NCI-H345 treated with DMSO at 0.1 percent for 48 hours (cell line): ENCODE results near the gene SORCS2.

ENCODE experiments used
- DNase-seq: peaks from one replicate; lab custom pipeline; 2025; ENCODE audit not compliant: unreplicated experiment; lab: John Stamatoyannopoulos, UW

The SORCS2 gene

DNA sequence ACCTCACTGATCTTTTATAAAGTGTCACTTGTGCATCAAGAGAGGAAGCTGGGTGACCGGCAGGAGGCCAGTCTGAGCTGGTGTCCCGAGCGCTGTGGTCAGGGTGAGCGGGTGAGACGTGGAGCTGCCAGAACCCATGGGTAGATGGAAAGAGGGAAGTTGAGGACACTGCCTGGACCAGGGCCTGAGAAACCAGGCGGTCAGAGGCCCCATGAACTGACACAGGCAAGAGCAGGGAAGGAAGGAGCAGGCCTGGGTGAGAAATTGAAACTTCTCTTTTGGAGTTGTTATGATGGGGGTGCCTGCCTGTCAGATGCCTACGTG is 554.7 kb downstream of the SORCS2 start:
- DNase-seq: no peak

DNA sequence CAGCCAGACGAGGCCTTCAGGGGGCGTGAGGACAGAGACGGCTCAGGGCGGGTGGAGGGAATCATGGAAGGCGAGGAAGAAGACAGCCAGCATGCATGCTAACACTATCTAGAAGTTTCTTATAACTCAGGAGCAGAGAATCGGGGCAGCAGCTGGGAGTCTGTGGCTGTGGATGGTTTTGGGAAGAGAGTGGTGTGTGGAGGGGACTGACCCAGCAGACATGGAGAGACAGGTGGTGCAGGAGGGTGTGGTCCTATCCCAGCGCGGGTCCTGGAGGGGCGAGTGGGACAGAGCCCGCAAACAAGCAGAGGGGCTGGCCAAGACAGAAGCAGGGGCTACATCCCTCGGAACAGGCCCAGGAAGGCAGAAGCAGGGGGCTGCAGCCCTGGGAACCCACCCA is 555.2 kb downstream of the SORCS2 start:
- DNase-seq: no peak

DNA sequence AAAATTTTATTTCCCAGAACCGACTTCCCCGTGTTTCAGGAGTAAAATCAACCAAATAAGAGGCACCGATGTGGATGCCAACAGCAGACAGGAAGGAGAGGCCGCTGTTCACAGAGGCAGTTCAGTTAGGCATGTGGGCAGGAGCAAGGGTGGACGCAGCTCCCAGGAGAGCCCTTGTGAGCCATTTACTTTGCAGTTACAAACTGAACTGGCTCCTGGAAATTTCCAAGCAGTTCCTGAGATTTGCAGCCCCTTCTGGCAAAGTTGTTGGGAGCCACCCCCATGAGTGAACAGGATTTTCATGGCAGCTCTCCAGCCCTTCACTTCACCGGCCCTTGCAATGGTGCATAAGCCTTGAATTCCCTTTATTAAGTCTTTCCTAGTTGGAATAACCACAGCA is 558.2 kb downstream of the SORCS2 start:
- no peak for DNase-seq

DNA sequence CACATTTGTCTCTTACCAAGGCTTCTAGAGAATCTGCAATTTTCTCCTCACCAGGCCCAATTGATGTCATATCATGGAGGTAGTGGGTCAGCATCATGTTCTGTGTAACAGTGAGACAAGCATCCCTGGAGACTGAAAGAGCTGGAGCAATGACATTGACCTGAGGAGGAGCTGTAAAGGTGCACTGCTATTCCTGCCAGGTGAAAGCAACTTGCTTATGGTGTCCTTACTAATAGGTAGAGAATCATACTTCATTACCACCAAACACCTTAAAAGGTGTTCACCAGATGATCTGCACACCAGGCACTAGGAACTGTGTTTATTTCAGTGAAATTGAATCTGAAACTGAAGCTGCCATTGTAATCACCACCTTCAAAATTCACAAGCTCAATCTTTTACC is 558.6 kb downstream of the SORCS2 start:
- no peak for DNase-seq

DNA sequence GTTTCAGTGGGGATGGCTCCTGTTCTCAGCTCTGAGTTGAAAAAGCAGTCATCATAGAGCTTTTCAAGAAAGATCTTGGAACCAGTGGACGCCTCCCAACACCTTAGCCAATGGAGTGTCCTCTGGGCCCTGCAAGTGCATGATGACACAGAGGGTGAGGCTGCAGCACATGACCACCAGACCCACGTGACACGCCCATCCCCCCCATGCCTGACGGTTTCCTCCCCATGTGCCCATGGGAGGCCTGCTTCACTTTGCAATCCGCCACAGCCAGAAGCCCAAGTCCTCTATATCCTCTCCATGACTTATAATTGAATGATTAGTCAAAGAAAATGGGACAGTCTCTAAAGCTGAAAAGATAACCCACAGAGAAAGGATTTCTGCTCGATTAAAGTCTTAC is 560.3 kb downstream of the SORCS2 start:
- DNase-seq: no peak

DNA sequence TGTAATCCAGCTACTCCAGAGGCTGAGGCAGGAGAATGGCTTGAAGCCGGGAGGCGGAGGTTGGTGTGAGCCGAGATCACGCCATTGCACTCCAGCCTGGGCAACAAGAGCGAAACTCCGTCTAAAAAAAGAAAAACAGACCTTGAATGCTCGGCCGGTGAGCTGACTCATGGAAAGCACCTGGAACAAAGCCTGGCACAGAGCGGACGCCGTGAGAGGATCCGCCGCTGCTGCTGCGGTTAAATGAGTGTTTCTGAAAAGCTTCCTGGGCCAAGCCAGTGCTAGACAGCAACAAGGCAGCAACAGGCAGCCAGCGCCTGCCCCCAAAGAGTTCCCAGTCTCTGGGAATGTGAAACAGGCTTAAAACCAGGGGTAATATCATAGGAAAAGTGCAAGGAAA is 560.9 kb downstream of the SORCS2 start:
- no peak for DNase-seq

DNA sequence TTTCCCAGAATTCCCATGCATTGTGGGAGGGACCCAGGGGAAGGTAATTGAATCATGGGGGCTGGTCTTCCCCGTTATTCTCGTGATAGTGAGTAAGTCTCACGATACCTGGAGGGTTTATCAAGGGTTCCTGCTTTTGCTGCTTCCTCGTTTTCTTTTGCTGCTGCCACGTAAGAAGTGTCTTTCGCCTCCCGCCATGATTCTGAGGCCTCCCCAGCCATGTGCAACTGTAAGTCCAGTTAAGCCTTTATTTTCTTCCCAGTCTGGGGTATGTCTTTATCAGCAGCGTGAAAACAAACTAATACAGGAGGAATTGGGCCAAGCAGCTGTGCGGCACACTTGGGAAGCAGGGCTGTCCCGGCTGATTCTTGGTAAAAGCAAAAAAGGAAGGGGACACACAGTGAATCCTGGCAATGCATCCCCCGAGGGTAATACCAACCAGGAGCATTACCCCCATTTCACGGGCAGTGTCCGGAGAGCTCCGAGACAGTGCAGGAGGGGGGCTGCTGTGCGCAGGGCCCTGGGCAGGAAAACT is 561.7 kb downstream of the SORCS2 start:
- no peak for DNase-seq

DNA sequence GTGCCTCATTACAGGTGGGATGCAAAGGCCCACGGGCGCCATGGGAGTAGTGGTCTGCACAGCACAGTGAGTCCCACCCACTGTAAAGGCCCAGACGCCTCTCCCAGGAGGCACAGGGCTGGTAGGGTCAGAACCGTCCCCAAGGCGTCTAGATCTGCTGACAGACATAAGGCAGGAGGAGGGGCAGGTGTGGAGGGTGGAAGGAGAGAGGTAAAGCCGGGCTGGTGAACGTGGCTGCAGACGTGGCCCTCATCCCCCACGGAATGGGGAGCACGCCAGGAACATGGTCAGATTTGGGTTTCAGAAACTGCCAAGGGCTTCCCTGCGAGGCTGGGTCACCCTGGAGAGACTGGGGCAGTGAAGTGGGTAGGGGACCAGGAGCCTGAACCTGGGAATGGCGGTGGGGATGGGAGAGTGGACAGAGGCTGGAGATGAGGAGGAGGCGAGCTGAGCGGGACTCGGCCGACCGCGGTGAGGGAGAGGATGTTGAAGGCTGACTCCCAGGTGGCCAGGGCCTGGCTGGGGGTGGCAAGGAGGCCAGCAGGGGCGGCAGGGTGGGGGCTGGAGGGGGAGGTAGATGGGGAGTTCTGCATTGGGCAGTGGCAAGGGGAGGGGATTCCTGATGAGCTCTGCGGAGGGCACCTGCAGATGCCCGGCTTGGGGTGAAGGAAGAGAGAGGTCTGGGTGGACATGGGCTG is 562.4 kb downstream of the SORCS2 start:
- no peak for DNase-seq

DNA sequence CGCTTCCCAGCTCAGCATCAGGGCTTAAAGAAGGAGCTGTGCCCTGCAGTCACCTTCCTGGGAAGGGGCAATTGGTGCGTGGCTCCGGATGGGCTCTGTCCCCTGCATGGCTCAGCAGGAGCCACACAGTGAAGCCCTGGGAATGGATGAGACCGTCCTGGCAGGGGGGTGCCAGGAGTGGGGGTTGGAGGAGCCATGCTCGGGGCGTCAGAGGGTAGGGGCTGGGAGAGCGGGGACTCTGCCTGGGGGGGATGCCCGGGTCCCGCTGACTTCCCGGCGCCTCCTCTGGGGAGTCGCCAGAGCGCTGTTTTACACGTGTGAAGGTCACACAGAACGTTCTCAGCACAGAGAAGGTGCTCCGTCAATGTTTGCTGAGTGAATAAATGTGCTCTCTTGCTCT is 563.2 kb downstream of the SORCS2 start:
- no peak for DNase-seq

DNA sequence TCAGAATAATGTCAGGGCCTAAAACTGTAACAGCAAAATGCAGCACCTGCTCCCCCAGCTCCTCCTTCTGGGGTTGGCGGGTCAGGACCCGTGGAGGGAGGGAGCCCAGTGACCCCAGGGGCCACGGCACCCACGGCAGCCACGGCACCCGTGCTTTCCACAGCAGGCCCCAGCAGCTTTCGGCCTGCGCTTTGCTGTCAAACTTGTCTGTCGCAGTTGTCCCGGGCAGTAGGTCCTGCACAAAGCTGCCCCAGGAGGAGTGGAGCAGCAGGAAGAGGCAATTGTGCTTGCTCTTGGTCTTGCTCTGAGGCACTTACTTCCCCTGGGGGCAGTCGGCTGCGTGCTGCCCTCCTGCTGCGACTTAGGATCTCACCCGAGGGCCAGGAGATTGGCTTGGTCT is 563.7 kb downstream of the SORCS2 start:
- DNase-seq: no peak

DNA sequence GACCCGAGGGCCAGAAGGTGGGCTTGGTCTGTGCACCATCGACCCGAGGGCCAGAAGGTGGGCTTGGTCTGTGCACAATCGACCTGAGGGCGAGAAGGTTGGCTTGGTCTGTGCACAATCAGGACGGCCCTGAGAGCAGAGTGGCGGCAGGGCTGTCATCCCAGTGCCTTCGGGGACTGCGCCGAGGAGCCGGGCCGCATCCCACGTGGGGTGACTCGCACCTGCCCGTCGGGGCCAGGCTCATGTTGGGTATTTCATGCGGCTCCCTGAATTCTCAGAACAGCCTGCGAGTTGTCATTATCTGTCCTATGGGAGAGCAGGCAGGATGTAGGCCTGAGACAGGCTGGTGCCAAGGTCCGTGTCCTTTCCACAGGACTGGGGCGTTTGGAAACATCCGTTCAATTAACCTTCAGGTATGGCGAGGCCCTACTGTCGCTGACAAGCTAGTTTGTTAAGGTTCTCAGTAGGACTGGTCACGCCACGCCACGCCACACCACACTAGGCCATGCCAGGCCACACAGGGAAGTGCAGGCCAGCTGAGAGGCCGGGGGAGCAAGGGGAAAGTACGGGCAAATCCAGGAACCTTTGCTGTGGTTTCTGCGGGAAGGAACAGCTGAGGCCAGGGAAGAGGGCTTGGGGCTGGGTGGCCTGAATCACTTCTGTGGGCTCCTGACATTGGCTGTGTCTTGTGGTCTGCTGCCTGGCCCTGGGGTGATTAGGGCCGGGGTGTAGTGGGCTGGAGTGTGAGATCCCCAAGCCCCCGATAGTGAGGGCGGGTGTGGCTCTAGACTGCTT is 564.4 kb downstream of the SORCS2 start:
- no peak for DNase-seq

DNA sequence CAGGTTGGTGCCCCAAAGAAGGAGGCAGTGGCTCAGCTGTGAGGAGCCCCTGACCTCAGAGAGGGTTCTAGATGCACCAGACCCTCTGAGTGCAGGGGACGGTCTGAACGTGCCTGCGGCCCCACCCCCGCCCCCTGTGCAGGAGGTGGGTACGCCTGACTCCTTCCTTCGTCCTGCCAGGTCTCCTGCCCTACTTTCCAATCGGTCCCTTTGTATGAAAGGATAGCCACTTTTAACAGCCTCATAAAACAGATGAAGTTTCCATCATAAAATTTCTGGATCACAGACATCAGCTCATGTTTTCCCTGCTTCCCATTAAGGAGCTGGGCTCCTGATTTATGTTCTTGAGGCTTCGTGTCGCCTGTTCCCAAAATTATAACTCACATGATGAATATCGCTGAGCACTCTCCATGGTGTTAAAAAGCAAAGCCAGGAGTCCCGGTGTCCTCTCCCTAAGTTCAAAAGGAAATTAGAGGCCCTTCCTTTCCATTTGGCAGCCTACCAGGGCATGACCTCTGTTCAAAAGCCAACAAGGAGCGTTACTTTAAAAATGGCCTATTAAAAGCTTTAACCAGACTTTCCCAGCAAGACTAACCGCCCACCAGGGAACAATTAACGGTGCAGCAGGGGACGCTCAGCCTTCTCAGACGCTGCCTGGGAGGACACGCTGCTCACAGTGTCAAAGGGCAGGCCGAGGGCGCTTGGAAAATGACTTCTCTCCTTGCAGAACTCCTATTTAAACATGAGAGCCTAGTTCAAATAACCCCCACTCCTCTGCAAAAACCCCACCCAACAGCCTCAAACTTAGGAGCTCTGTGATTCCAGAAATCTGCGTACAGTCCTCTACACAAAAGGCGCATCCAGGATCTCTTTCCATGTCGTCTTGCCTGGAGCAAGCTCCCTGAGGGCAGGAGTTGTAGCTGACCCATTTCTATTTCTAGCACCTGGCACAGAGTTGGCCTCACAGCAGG is 565.4 kb downstream of the SORCS2 start:
- no peak for DNase-seq

DNA sequence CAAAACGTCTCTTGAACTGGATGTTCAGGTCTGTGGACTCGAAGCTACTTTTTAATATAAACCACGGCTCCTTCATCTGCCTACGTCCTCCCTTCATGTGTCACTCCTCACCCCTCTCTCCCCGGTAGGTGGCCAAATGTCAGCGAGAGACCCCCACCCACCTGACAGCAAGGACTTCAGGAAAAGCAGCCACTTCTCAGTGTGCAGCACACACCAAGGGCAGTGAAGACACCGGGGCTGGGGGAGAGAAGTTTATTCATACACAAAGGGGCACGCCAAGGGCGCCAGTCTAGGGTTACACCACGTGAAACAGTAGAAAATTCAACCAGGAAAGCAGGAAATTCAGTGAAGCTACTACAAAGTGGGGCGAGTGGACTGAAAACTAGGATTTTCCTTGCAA is 566.1 kb downstream of the SORCS2 start:
- no peak for DNase-seq

DNA sequence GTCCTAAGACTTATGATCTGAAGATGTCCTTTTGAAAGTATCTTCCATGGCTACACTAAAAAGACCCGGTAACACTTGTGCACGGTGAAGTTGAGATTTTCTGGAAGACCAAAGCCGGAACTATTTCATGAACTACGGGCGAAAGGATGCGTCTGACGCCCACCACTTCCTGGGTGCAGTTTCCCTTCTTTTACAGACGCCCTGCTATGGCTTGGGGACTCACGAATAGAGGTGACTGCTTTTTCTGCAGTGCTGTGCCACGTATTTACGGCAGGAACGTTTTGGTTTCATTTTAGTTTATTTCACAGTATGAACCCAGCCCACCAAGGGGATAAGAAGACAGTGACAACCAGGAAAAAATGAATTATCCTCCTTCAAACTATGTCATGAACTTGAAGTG is 566.9 kb downstream of the SORCS2 start:
- DNase-seq: no peak

DNA sequence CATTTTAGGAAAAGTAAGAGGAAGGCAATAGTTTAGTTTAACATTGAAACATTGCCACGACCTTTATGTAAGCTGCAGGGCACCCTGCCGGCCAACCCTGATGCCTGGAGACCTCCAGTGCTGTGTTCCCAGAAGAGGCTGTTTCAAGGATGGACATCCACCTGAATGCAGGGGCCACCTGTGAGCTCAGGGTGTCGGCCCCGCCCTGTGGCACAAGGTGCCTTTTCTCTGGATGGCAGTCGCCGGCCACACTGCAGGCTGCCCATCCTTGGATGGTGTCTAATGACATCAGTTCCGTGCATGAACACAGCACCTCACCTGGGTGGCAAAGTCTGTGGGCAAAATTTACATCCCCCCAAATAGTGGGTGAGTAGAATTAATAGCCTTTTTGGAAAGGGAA is 567.3 kb downstream of the SORCS2 start:
- no peak for DNase-seq

DNA sequence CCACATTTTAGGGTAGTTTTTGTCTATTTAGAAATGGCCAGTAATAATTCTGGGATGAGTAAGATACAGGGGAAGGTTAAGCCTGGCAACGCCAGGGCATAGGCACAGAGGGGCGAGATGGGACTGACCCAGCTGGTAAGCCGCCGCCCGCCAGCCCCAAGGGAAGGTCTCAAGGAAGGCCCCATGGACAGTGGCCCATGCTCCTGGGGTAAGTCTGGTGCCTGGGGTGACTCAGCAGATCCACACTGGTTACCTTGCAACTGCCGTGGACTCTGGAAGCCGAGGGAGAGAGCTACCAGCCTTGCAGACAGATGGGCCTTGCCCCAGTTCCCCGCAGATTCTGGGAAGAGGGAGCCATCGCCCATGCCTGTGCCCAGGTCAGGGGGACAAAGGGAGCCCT is 567.9 kb downstream of the SORCS2 start:
- no peak for DNase-seq

DNA sequence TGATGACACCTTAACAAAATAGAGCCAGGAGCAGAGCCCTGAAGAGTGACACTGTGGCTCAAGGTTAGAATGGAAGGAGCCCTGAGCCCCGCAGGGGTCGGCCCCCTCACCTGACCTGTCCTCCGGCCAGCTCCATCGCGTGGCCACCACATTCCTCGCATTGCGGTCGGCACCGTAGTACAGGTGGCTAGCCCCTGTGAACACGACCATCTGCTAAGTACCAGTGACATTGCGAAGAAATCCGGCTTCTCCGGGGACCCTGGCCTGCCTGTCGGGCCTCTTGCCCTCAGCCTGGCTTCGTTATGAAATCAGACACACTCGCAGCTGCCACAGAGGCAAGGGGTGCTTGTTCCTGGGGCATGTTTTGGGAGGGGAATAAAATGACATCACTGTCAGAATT is 568.4 kb downstream of the SORCS2 start:
- DNase-seq: no peak

DNA sequence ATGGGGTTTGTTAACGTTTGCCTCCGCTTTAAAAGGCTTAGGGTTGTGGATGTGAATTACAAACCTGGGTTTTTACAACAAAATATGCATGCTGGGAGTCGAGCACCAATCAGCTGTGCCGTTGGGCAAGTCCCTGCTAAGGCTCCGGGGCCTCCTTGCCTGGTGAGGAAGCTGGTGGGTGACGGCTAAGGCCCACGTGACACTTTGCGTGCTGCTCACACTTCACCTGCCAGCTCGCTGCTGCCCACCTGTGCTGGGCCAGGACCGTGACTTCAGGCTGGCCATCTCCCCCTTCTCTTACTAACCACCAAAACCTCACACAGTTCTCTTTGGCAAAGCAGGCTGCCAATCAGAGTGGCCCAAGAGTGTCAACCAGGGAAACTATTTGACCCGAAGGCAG is 569.0 kb downstream of the SORCS2 start:
- DNase-seq: no peak

DNA sequence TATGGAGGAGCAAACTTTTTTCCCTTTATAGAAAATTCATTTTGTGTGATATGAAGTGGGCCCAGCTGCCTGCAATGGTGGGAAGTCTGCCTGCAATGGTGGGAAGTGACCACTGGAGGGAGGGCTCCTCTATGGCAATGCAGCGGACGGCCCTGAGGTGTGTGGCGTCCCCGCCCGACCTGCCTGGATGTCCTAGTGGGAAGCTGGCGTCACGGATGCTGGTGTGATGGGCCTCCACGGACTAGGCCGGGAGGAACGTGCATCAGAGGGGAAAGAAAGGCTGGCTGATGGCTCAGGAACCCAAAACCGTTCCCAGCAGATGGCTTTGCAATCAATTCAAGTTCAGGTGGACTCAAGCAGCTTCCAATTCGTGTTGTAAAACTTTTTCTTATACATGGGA is 569.4 kb downstream of the SORCS2 start:
- DNase-seq: no peak

DNA sequence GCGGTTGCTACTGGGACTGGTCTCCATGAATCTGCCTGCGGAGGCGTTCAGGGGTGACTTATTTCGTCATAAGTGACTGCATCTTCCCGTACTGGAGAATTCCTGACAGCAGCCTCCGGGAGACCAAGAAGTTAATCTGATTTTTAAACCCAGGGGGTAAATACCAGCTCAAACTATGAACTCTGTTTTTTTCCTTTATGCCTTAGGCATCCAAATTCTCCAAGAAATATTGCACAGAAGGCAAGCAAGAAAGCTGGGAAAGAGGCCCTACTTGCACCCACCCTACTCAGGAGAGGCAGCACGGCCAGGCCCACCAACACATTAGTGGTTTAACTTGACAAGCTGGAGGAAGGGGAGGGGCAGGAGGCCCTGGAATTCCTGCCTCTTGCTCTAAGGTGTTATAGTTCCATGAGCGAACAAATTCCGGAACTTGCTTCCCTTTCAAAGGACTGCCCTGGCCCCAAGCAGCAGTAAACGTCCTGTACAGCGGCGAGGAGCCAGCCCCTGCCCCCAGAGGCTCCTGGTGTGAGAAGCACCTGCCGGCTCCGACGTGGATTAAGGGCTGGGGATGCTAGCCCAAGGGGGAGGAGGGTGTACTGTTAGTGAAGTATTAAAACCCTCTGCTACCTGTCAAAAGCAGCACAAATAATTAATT is 570.2 kb downstream of the SORCS2 start:
- DNase-seq: no peak

DNA sequence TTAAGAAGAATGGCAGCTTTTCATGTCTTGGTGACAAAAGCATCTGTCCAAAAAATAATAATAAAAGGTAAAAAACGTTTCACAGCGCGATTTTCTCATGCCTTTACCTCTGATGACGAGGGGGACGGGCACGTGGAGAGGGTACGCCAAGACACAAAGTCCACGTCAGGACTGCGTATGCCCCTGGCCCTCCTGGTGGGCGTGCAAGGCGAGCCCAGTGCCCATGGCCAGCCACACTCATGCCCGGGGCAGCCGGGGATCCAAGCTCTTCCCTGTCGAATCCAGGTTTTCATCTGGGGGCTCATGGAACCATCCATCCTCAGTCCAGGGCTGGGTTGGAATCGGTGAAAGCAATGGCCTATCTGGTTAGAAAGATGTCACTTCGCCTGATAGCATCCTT is 570.8 kb downstream of the SORCS2 start:
- DNase-seq: no peak
